NCI-H2081 treated with DMSO at 0.1 percent for 48 hours (cell line): ENCODE results near the gene OPN1MW.
"Not testable (repeated sequence)": the region's sequence is repeated elsewhere in the genome, so short reads cannot be mapped to it uniquely, and the experiment has no call there.

Experiments used
- DNase-seq: peaks from one replicate; lab custom pipeline; 2025; lab: John Stamatoyannopoulos, UW

The OPN1MW gene

DNA sequence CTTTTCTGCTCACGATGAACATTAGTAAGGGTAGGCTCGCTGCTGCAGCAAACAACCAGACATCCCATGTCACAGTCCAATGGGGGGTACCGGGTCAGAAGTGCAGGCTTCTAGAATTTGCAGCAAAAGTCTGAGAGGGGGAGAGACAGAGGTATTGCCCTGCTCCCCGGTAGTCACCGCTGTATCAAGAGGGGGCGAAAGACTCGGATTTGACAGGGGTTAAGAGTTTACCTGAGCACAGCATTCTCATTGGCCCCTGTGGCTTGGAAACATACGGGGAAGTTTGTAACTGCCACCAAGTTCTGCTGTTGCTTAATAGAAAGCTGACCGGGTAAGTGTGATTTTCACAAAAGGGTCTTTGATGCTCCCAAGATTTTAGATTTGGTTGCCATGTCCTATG is 28.7 kb downstream of the OPN1MW start:
- not testable (repeated sequence) for DNase-seq

DNA sequence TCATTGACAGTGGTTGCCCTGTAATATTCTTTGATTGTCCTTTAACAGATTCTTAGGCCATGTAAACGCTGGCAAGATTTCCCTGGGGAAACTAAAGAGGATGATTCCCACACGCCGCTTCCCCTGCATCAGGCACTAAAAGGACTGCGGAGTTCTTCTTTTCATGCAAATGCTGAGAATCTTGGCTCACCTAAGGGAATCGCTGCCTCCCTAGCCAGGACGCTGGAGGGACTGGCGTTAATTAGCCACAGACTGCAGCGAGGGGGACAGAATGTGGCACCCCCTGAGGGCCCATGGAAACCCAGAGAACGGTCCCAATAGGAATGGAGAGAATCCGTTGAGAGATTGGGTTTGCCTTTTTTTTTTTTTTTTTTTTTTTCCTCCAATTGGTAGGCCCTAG is 29.1 kb downstream of the OPN1MW start:
- DNase-seq: not testable (repeated sequence)

DNA sequence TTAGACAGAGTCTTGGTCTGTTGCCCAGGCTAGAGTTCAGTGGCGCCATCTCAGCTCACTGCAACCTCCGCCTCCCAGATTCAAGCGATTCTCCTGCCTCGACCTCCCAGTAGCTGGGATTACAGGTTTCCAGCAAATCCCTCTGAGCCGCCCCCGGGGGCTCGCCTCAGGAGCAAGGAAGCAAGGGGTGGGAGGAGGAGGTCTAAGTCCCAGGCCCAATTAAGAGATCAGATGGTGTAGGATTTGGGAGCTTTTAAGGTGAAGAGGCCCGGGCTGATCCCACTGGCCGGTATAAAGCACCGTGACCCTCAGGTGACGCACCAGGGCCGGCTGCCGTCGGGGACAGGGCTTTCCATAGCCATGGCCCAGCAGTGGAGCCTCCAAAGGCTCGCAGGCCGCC is 37.1 kb downstream of the OPN1MW start, which contains the start of gene OPN1MW2:
Gene OPN1MW2, plus strand, starts transcription at position 301 of the 400 bp plus-strand sequence. Its CDS starts 60 bp downstream, at position 361.
- DNase-seq: not testable (repeated sequence)

DNA sequence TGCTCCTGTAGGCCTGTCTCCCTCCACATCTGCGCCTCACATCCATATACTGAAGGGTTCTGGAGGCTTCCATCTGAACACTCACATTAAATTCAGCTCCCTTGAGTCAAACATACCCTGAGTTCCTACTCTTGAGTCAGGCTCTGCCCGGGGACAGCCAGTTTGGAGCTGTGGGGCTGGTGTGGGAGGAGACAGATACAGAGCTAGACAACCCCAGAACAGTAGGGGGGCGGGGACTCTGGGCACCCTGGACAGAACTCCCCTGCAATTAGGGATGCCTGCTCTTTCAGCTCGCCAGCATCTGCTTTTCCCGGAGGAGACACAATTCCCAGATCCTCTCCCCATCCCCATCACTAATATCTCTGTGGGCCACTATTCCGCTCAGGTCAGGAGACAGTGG is 42.9 kb downstream of the OPN1MW start:
- DNase-seq: not testable (repeated sequence)

DNA sequence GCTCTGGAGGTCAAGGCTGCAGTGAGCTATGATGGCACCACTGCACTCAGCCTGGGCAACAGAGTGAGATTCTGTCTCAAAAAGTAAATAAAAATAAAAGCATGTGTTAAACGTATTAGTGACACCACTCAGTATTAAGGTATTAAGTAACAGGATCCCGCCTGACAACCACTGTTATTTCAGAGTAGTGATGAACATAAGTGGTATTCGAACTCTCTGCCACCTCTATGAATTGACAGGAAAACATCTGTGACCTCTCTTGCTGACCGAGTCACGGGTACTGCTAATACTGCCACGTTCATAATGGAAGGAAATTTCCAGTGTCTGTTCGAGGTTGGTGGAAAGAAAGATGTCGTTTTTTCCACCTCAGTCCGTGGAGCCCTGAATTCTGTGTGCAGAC is 44.3 kb downstream of the OPN1MW start:
- DNase-seq: not testable (repeated sequence)

DNA sequence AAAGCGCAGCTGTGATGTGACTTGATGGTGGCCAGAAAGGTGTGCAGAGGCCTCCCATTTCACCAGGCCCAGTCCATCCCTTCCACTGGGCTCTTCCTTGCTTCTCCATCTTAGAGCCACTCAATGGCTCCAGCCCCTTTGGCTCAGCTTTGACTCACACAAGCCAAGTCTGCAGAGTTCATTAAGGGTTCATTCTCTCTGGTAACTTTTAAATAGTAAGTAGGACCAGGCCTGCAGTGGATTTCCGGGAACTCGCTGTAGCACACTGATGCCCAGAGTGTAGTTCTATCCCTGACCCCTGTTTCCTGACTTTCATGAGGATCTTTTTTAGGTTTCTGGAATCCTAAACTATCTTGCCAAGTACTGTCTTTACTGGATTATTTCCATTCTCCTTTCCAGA is 49.0 kb downstream of the OPN1MW start:
- not testable (repeated sequence) for DNase-seq

DNA sequence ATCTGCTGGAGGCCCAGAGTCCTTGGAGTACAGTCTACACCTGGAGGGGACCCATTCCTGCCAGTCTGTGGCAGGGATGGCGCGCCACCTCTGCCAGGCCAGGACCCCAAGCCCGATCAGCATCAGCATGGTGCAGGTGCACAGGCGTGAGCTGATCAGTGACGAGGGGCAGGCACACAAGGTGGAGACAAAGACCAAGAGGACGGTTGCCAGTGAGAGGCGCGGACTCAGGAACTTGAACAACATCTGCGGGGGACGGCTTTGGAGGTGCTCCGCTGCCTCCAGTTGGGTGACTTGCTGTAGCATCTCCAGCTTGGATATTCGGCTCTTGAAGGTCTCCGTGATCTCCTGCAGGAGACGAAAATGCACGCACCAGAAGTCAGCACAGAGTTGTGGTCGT is 51.2 kb downstream of the OPN1MW start:
- DNase-seq: not testable (repeated sequence)

DNA sequence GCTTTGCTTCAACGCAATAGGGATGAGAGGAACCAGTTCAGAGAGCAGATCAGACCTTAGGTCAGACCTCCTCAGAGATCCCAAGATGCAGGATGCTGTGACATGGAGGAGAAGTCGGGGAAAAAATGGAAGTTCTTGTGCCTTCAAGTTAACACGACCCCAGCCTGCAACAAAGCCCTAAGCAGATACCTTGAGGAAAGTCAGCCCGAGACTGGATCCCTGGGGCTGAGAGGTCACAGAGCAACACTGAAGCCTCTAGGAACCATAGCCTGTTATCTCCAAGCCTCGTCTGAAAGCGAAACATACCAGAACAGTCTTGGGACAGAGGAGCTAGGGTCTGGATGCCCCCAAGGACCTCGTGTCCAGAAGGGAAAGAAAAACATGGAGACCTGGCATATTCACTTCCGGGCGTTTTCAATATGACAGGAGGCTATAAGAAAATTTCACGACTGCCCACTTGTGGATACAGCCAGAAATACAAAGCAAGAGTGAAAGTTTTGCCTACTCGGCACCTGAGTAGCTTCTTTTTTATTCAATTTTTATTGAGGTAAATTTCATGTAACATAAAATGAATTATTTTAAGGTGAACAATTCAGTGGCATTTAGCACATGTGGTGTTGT is 56.7 kb downstream of the OPN1MW start:
- not testable (repeated sequence) for DNase-seq

DNA sequence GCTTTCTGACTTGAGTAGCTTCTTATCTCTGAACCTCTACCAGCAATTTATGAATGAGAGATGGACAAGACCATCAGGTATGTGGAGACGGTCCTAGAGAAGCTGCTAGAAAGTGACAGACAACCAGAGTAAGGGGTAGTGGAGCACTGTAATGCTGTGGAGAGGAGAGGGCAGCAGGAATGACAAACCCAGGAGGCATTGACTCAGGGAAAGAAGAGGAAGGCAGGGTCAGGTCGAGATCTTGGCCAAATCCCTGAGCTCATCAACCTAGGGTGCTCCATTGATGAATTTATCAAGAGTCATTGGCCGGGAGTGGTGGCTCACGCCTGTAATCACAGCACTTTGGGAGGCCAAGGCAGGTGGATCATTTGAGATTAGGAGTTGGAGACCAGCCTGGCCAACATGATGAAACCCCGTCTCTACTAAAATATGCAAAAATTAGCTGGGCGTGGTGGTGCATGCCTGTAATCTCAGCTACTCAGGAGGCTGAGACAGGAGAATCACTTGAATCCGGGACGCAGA is 57.6 kb downstream of the OPN1MW start:
- not testable (repeated sequence) for DNase-seq
